ENCODE data around the gene LRRC30.

The LRRC30 gene

DNA sequence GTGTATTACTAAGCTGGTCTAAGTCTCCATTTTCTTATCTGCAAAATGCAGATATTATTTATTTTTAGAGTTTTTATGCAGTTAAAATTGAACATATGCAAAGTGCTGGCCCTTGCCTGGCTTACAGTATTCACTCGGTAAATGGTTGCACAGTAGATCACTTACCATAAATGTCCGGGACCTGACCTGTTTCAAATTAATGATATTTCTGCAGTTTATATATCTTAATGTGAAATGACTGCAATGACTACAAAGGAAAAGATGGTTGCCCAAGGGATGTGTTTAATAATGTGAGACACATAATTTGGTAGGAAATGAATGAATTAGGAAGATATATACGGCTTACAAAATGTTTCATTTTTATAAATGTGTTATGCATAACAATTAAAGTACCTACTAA lies 37.1 kb downstream of the LRRC30 start:
- Mint-ChIP-seq H3K27ac (no peak overlapping the region), H3K4me3 (no peak overlapping the region), H3K4me1 (no peaks in the 10 kb centered on the region), H3K9me3 (peaks cover 14% of the 10 kb centered on the region), H3K36me3 (no peaks in the 10 kb centered on the region)
- DNase-seq (ENCODE audit: low spot score in 2 of 2) (no peak), ATAC-seq (no peak)

DNA sequence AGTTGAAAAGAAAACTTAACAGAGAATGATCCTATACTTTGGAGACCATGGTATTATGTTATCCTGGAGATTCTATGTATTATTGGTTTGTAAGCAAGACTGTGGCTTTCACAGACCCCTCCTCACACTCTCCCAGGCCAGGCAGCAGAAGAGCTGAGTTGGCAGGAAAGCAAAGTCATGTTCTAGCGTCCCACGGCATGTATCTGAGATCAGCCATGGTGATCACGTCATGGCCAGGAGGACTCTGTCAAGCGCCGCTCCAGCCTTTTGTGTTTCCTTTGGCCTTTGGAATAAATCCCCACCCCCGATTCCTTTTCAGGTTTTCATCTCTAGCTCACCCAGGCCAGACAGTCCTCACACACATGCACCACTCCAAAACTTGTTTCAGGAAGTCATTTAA lies 39.1 kb downstream of the LRRC30 start:
- Mint-ChIP-seq H3K4me3 (no peak overlapping the region), H3K9me3 (peaks cover 3% of the 10 kb centered on the region), H3K36me3 (no peaks in the 10 kb centered on the region), H3K27ac (no peak overlapping the region), H3K4me1 (no peaks in the 10 kb centered on the region)
- DNase-seq (ENCODE audit: low spot score in 2 of 2) (no peak), ATAC-seq (no peak)

DNA sequence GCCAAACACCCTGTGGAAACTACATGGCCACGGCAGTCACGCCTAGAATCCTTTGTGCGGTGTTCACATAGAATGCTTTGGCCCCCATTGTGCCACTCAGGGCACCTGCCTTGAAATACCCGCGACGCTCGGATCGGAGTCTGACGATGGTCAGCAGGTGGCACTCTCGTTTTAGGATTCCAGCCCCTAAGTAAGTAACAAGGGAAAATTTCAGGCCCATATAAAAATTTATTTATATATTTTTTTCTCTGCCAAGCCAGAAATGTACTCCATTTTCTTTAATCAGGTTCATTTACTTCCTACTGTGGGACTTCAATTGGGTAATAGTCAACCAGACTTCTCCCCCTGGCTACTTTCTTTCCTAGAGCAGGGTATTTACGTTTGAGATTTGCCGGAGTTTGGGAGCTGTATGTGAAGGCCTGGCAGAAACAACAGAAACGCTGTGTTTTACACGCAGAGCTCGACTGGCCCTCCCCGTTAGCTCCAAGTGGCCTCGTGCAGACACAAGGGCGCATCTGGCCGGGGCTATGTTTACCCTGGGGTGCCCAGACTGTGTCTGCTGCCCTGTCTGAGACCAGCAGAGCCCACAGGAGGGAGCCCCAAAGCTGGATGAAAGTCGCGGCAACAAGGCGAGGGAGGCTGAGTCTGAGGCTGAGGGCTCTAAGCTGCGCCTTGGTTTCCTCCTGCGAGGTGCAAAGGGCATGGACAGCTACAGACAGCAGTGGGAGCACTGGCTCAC lies 41.6 kb downstream of the LRRC30 start:
- no peak overlapping the region for H3K27ac Mint-ChIP-seq
- no peaks in the 10 kb centered on the region for H3K4me1 Mint-ChIP-seq
- H3K4me3 Mint-ChIP-seq = no peak overlapping the region
- ATAC-seq (peak; percentile 28), DNase-seq (ENCODE audit: low spot score in 2 of 2) (no peak)
- no peaks in the 10 kb centered on the region for H3K36me3 Mint-ChIP-seq
- H3K9me3 Mint-ChIP-seq = peaks cover 6% of the 10 kb centered on the region

GRCh38 chr18:7273301-7273921 lies 42.5 kb downstream of the LRRC30 start:
- H3K4me1 Mint-ChIP-seq = no peaks in the 10 kb centered on the region
- no peak overlapping the region for H3K4me3 Mint-ChIP-seq
- DNase-seq (ENCODE audit: low spot score in 2 of 2) = no peak
- no peak for ATAC-seq
- H3K36me3 Mint-ChIP-seq = no peaks in the 10 kb centered on the region
- H3K27ac Mint-ChIP-seq = no peak overlapping the region
- peaks cover 6% of the 10 kb centered on the region for H3K9me3 Mint-ChIP-seq

- ATAC-seq = no peak
- Mint-ChIP-seq H3K36me3 (no peaks in the 10 kb centered on the region), H3K4me1 (no peaks in the 10 kb centered on the region), H3K4me3 (no peak overlapping the region), H3K9me3 (peaks cover 13% of the 10 kb centered on the region), H3K27ac (no peak overlapping the region)
- no peak for DNase-seq (ENCODE audit: low spot score in 2 of 2)
Observed at GRCh38 chr18:7281579-7281978, 50.7 kb downstream of the LRRC30 start.

All from stimulated activated effector memory CD8-positive, alpha-beta T cell treated with anti-CD3 and anti-CD28 coated beads, Interleukin-12 subunit alpha, Interleukin-12 subunit beta, amount 100 ng/mL, for 72 hours (primary cell).